K562 (cell line): Measurements from ENCODE around the gene BCHE.

ENCODE experiments used
- CBFA2T3 ChIP-seq: fragments of 450-650 bp; IDR thresholded peaks from 2 replicates; pipeline ENCODE4 v1.6.1; 2017
- JUN ChIP-seq, 2 experiments: sonication (generic) in 1 of 2; formaldehyde crosslinking in 1 of 2; IDR thresholded peaks; 2 replicates each; pipeline versions ENCODE4 v1.6.1 to v1.8.0; 2012 to 2022; ENCODE audit warnings: borderline replicate concordance in 2 of 2, mild to moderate bottlenecking in 2 of 2, improper control_type of control experiment in 1 of 2, low read depth in 1 of 2, low read length in 1 of 2, missing genetic modification reagents in 1 of 2
- NCOA4 ChIP-seq: fragments of 450-650 bp; IDR thresholded peaks from 2 replicates; pipeline ENCODE4 v1.6.1; 2018; ENCODE audit warnings: mild to moderate bottlenecking; ENCODE audit not compliant: partially characterized antibody
- NFATC3 ChIP-seq: fragments of 450-650 bp; IDR thresholded peaks from 2 replicates; pipeline ENCODE4 v1.6.1; 2017; ENCODE audit warnings: mild to moderate bottlenecking
- SRSF3 ChIP-seq: fragments of 200-400 bp; formaldehyde crosslinking; IDR thresholded peaks from 2 replicates; pipeline ENCODE4 v1.6.1; 2016; ENCODE audit warnings: mild to moderate bottlenecking, low read length, moderate library complexity; ENCODE audit not compliant: insufficient read depth
- TF ChIP-seq, protein P1 (sequence below), 3 experiments: IDR thresholded peaks in 2 of 3; conservative IDR thresholded peaks in 1 of 3; 2 replicates each; pipeline ENCODE4 v1.5.1; 2011 to 2012; ENCODE audit warnings: low read length in 3 of 3, mild to moderate bottlenecking in 3 of 3, control low read depth in 2 of 3, improper control_type of control experiment in 1 of 3, inconsistent platforms in 1 of 3, low read depth in 1 of 3, mixed read lengths in 1 of 3, moderate library complexity in 1 of 3; ENCODE audit not compliant: insufficient read depth in 2 of 3

DNA sequence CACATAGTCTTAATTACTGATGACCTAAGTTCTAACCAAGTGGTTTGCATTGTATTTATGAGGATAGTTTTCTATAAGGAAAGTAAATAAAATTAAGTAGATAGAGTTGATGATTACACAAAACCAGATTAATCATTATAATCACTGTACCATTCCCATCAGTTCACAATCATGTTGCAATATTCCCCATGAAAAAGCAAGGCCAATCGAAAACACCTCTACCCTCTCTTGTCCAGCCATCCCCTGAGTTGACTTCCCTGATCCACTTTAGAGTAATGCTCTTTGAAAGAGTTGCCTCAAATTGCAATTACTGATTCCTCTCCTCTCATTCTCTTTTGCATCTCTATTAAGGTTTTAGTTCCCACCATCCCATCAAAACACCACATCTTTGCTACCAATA lies 21.0 kb downstream of the BCHE start:
- TF ChIP-seq JUN (IDR thresholded peaks at IDR 0.05; ENCODE audit: borderline replicate concordance, low read depth, low read length) (no peak), JUN (CRISPR knock-in tag; IDR thresholded peaks at IDR 0.05; ENCODE audit: borderline replicate concordance) (no peak), SRSF3 (no peak), CBFA2T3 (no peak), NCOA4 (no peak), NFATC3 (no peak)
- TF ChIP-seq, protein P1, sequence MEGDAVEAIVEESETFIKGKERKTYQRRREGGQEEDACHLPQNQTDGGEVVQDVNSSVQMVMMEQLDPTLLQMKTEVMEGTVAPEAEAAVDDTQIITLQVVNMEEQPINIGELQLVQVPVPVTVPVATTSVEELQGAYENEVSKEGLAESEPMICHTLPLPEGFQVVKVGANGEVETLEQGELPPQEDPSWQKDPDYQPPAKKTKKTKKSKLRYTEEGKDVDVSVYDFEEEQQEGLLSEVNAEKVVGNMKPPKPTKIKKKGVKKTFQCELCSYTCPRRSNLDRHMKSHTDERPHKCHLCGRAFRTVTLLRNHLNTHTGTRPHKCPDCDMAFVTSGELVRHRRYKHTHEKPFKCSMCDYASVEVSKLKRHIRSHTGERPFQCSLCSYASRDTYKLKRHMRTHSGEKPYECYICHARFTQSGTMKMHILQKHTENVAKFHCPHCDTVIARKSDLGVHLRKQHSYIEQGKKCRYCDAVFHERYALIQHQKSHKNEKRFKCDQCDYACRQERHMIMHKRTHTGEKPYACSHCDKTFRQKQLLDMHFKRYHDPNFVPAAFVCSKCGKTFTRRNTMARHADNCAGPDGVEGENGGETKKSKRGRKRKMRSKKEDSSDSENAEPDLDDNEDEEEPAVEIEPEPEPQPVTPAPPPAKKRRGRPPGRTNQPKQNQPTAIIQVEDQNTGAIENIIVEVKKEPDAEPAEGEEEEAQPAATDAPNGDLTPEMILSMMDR (IDR thresholded peaks at IDR 0.05 in 2 of 3, conservative IDR thresholded peaks at IDR 0.05 in 1 of 3; ENCODE audit: insufficient read depth in 2 of 3, low read depth in 1 of 3, low read length in 3 of 3): no peak
